Stimulated activated effector memory CD8-positive, alpha-beta T cell treated with anti-CD3 and anti-CD28 coated beads, Interleukin-12 subunit alpha, Interleukin-12 subunit beta, amount 100 ng/mL, for 72 hours (primary cell): ENCODE data around the gene TECPR2.
"Not testable (repeated sequence)": the region's sequence is repeated elsewhere in the genome, so short reads cannot be mapped to it uniquely, and the experiment has no call there.

ENCODE experiments used
- ATAC-seq: fragments of 150-1000 bp; cut with Tn5 transposase; 2 replicates; pipeline ENCODE4 v1.10.0; 2021
- DNase-seq, 2 donors: peaks; one replicate each; pipeline ENCODE4 v3.0.0; 2021 to 2022; ENCODE audit warnings: low spot score in 2 of 2
- H3K27ac Mint-ChIP-seq: one replicate; pipeline ENCODE4 v1.8.0; 2022; ENCODE audit warnings: mild to moderate bottlenecking, mixed read lengths
- H3K36me3 Mint-ChIP-seq: one replicate; pipeline ENCODE4 v1.8.0; 2022; ENCODE audit warnings: mild to moderate bottlenecking, mixed read lengths
- H3K4me1 Mint-ChIP-seq: one replicate; pipeline ENCODE4 v1.8.0; 2022; ENCODE audit warnings: mixed read lengths
- H3K4me3 Mint-ChIP-seq: one replicate; pipeline ENCODE4 v1.8.0; 2022; ENCODE audit warnings: mild to moderate bottlenecking, mixed read lengths
- H3K9me3 Mint-ChIP-seq: one replicate; pipeline ENCODE4 v1.8.0; 2022; ENCODE audit warnings: mixed read lengths

TECPR2 gene

GRCh38 chr14:102325791-102326345 is 36.9 kb upstream of the TECPR2 start:
- peaks cover 6% of the 10 kb centered on the region for H3K36me3 Mint-ChIP-seq
- DNase-seq (no peak), ATAC-seq (no peak)
- H3K9me3 Mint-ChIP-seq, result no peaks in the 10 kb centered on the region
- no peaks in the 10 kb centered on the region for H3K4me1 Mint-ChIP-seq
- H3K4me3 Mint-ChIP-seq, result no peak overlapping the region
- no peak overlapping the region for H3K27ac Mint-ChIP-seq

- ATAC-seq, result no peak
These were observed 36.2 kb upstream of the TECPR2 start for GRCh38 chr14:102326583-102326982.

GRCh38 chr14:102329381-102329780 is 33.4 kb upstream of the TECPR2 start:
- not testable (repeated sequence) for DNase-seq, H3K4me3 Mint-ChIP-seq, ATAC-seq, H3K4me1 Mint-ChIP-seq, H3K9me3 Mint-ChIP-seq, H3K27ac Mint-ChIP-seq
- H3K36me3 Mint-ChIP-seq, result peaks cover 30% of the 10 kb centered on the region

More at GRCh38 chr14:102326583-102326982, 36.2 kb upstream of the TECPR2 start:
- no peak for DNase-seq
- H3K4me3 Mint-ChIP-seq, result no peak overlapping the region
- no peaks in the 10 kb centered on the region for H3K4me1 Mint-ChIP-seq
- peaks cover 12% of the 10 kb centered on the region for H3K36me3 Mint-ChIP-seq
- H3K9me3 Mint-ChIP-seq, result no peaks in the 10 kb centered on the region
- H3K27ac Mint-ChIP-seq, result no peak overlapping the region

- H3K9me3 Mint-ChIP-seq, result no peaks in the 10 kb centered on the region
- no peak for ATAC-seq
- no peak overlapping the region for H3K27ac Mint-ChIP-seq
- no peak overlapping the region for H3K4me3 Mint-ChIP-seq
- no peaks in the 10 kb centered on the region for H3K4me1 Mint-ChIP-seq
- peaks cover 44% of the 10 kb centered on the region for H3K36me3 Mint-ChIP-seq
- no peak for DNase-seq
These were observed 31.9 kb upstream of the TECPR2 start for GRCh38 chr14:102330806-102331205.

GRCh38 chr14:102333390-102333789 is 29.4 kb upstream of the TECPR2 start:
- no peak for DNase-seq
- no peak for ATAC-seq
- peaks cover 64% of the 10 kb centered on the region for H3K36me3 Mint-ChIP-seq
- no peaks in the 10 kb centered on the region for H3K4me1 Mint-ChIP-seq
- H3K27ac Mint-ChIP-seq, result peak overlapping the region; percentile 30
- no peaks in the 10 kb centered on the region for H3K9me3 Mint-ChIP-seq
- no peak overlapping the region for H3K4me3 Mint-ChIP-seq

- ATAC-seq (no peak), DNase-seq (no peak)
- no peaks in the 10 kb centered on the region for H3K4me1 Mint-ChIP-seq
- no peaks in the 10 kb centered on the region for H3K9me3 Mint-ChIP-seq
- peaks cover 71% of the 10 kb centered on the region for H3K36me3 Mint-ChIP-seq
- H3K4me3 Mint-ChIP-seq, result no peak overlapping the region
- peak overlapping the region; percentile 30 for H3K27ac Mint-ChIP-seq
These were observed 28.7 kb upstream of the TECPR2 start for GRCh38 chr14:102333795-102334705.

- H3K27ac Mint-ChIP-seq, result no peak overlapping the region
- no peak overlapping the region for H3K4me3 Mint-ChIP-seq
- no peaks in the 10 kb centered on the region for H3K9me3 Mint-ChIP-seq
- no peak for ATAC-seq
- DNase-seq, result no peak
- no peaks in the 10 kb centered on the region for H3K4me1 Mint-ChIP-seq
- peaks cover 81% of the 10 kb centered on the region for H3K36me3 Mint-ChIP-seq
These were observed 27.6 kb upstream of the TECPR2 start for GRCh38 chr14:102335163-102335562.

GRCh38 chr14:102338724-102339123 is 24.0 kb upstream of the TECPR2 start:
- no peak for DNase-seq
- Mint-ChIP-seq H3K9me3 (no peaks in the 10 kb centered on the region), H3K4me3 (no peak overlapping the region), H3K27ac (peak overlapping the region; percentile 51), H3K4me1 (no peaks in the 10 kb centered on the region), H3K36me3 (peaks cover 99% of the 10 kb centered on the region)
- ATAC-seq, result no peak

GRCh38 chr14:102341566-102341965 is 21.2 kb upstream of the TECPR2 start:
- DNase-seq (no peak), ATAC-seq (no peak)
- Mint-ChIP-seq H3K4me3 (no peak overlapping the region), H3K27ac (peak overlapping the region; percentile 60), H3K9me3 (no peaks in the 10 kb centered on the region), H3K36me3 (peaks cover 96% of the 10 kb centered on the region), H3K4me1 (no peaks in the 10 kb centered on the region)

GRCh38 chr14:102342238-102342637 is 20.5 kb upstream of the TECPR2 start:
- peaks cover 96% of the 10 kb centered on the region for H3K36me3 Mint-ChIP-seq
- DNase-seq (no peak), ATAC-seq (no peak)
- H3K27ac Mint-ChIP-seq, result peak overlapping the region; percentile 60
- H3K9me3 Mint-ChIP-seq, result no peaks in the 10 kb centered on the region
- no peak overlapping the region for H3K4me3 Mint-ChIP-seq
- H3K4me1 Mint-ChIP-seq, result no peaks in the 10 kb centered on the region

- DNase-seq (no peak), ATAC-seq (no peak)
- H3K27ac Mint-ChIP-seq, result no peak overlapping the region
- peaks cover 96% of the 10 kb centered on the region for H3K36me3 Mint-ChIP-seq
- no peak overlapping the region for H3K4me3 Mint-ChIP-seq
- no peaks in the 10 kb centered on the region for H3K4me1 Mint-ChIP-seq
- H3K9me3 Mint-ChIP-seq, result no peaks in the 10 kb centered on the region
These were observed 18.7 kb upstream of the TECPR2 start for GRCh38 chr14:102344084-102344483.

- DNase-seq (no peak), ATAC-seq (no peak)
- Mint-ChIP-seq H3K9me3 (no peaks in the 10 kb centered on the region), H3K36me3 (peaks cover 96% of the 10 kb centered on the region), H3K4me3 (no peak overlapping the region), H3K4me1 (no peaks in the 10 kb centered on the region), H3K27ac (peak overlapping the region; percentile 68)
These were observed 18.3 kb upstream of the TECPR2 start for GRCh38 chr14:102344485-102344884.

GRCh38 chr14:102345232-102345631 is 17.5 kb upstream of the TECPR2 start:
- ATAC-seq (no peak), DNase-seq (no peak)
- Mint-ChIP-seq H3K36me3 (peaks cover 97% of the 10 kb centered on the region), H3K4me3 (no peak overlapping the region), H3K27ac (peak overlapping the region; percentile 68), H3K9me3 (no peaks in the 10 kb centered on the region), H3K4me1 (no peaks in the 10 kb centered on the region)

- no peaks in the 10 kb centered on the region for H3K9me3 Mint-ChIP-seq
- H3K4me3 Mint-ChIP-seq, result no peak overlapping the region
- ATAC-seq (no peak), DNase-seq (no peak)
- no peak overlapping the region for H3K27ac Mint-ChIP-seq
- H3K4me1 Mint-ChIP-seq, result no peaks in the 10 kb centered on the region
- peaks cover 97% of the 10 kb centered on the region for H3K36me3 Mint-ChIP-seq
These were observed 16.1 kb upstream of the TECPR2 start for GRCh38 chr14:102346645-102347044.

GRCh38 chr14:102348376-102348775 is 14.4 kb upstream of the TECPR2 start:
- Mint-ChIP-seq H3K36me3 (peaks cover 97% of the 10 kb centered on the region), H3K4me3 (no peak overlapping the region), H3K4me1 (no peaks in the 10 kb centered on the region), H3K27ac (no peak overlapping the region), H3K9me3 (no peaks in the 10 kb centered on the region)
- DNase-seq (no peak), ATAC-seq (no peak)

- Mint-ChIP-seq H3K27ac (no peak overlapping the region), H3K9me3 (no peaks in the 10 kb centered on the region), H3K4me3 (no peak overlapping the region), H3K4me1 (no peaks in the 10 kb centered on the region), H3K36me3 (peaks cover 100% of the 10 kb centered on the region)
- DNase-seq (no peak), ATAC-seq (no peak)
These were observed 11.7 kb upstream of the TECPR2 start for GRCh38 chr14:102351023-102351422.
